ENCODE results near the gene NT5M. TPM values are rescaled to one million over a fixed set of nuclear protein-coding genes. Genes with fewer than 3 reads are reported as not detected.

NT5M gene
- total RNA-seq, 1 donor from 2014 or later, result 3.5 TPM

GRCh38 chr17:17303847-17304490, 796 bp downstream of the NT5M start:
- H3K27ac Mint-ChIP-seq (ENCODE audit: unreplicated experiment), result no peak overlapping the region
- peaks cover 15% of the 10 kb centered on the region for H3K4me1 Mint-ChIP-seq (ENCODE audit: unreplicated experiment)
- H3K9me3 Mint-ChIP-seq (ENCODE audit: unreplicated experiment), result no peaks in the 10 kb centered on the region
- no peaks in the 10 kb centered on the region for H3K36me3 Mint-ChIP-seq (ENCODE audit: unreplicated experiment)
- no peaks in the 10 kb centered on the region for H3K27me3 Mint-ChIP-seq (ENCODE audit: unreplicated experiment)
- no peak for DNase-seq (ENCODE audit: extremely low spot score, unreplicated experiment)
- H3K4me3 Mint-ChIP-seq (ENCODE audit: unreplicated experiment), result peak overlapping the region; percentile 72
- TF ChIP-seq CTCF (IDR thresholded peaks at IDR 0.05), result no peak

- Mint-ChIP-seq H3K4me1 (ENCODE audit: unreplicated experiment) (peaks cover 15% of the 10 kb centered on the region), H3K27ac (ENCODE audit: unreplicated experiment) (no peak overlapping the region)
- no peak for DNase-seq (ENCODE audit: extremely low spot score, unreplicated experiment)
Measured at GRCh38 chr17:17304521-17304985, 1.4 kb downstream of the NT5M start.

GRCh38 chr17:17305281-17305801, 2.2 kb downstream of the NT5M start:
- no peak for TF ChIP-seq CTCF (IDR thresholded peaks at IDR 0.05)
- no peaks in the 10 kb centered on the region for H3K36me3 Mint-ChIP-seq (ENCODE audit: unreplicated experiment)
- no peak for DNase-seq (ENCODE audit: extremely low spot score, unreplicated experiment)
- H3K9me3 Mint-ChIP-seq (ENCODE audit: unreplicated experiment), result no peaks in the 10 kb centered on the region
- peaks cover 13% of the 10 kb centered on the region for H3K4me1 Mint-ChIP-seq (ENCODE audit: unreplicated experiment)
- peak overlapping the region; percentile 47 for H3K27ac Mint-ChIP-seq (ENCODE audit: unreplicated experiment)
- H3K4me3 Mint-ChIP-seq (ENCODE audit: unreplicated experiment), result no peak overlapping the region
- no peaks in the 10 kb centered on the region for H3K27me3 Mint-ChIP-seq (ENCODE audit: unreplicated experiment)

More at GRCh38 chr17:17304521-17304985, 1.4 kb downstream of the NT5M start:
- Mint-ChIP-seq H3K27me3 (ENCODE audit: unreplicated experiment) (no peaks in the 10 kb centered on the region), H3K4me3 (ENCODE audit: unreplicated experiment) (peak overlapping the region; percentile 72), H3K9me3 (ENCODE audit: unreplicated experiment) (no peaks in the 10 kb centered on the region), H3K36me3 (ENCODE audit: unreplicated experiment) (no peaks in the 10 kb centered on the region)
- TF ChIP-seq CTCF (IDR thresholded peaks at IDR 0.05), result no peak

GRCh38 chr17:17309356-17309755, 6.2 kb downstream of the NT5M start:
- H3K4me3 Mint-ChIP-seq (ENCODE audit: unreplicated experiment), result no peak overlapping the region
- H3K4me1 Mint-ChIP-seq (ENCODE audit: unreplicated experiment), result peaks cover 4% of the 10 kb centered on the region
- DNase-seq (ENCODE audit: extremely low spot score, unreplicated experiment), result no peak
- no peak for TF ChIP-seq CTCF (IDR thresholded peaks at IDR 0.05)
- no peaks in the 10 kb centered on the region for H3K27me3 Mint-ChIP-seq (ENCODE audit: unreplicated experiment)
- peaks cover 4% of the 10 kb centered on the region for H3K9me3 Mint-ChIP-seq (ENCODE audit: unreplicated experiment)
- no peak overlapping the region for H3K27ac Mint-ChIP-seq (ENCODE audit: unreplicated experiment)
- H3K36me3 Mint-ChIP-seq (ENCODE audit: unreplicated experiment), result peaks cover 3% of the 10 kb centered on the region

GRCh38 chr17:17313350-17313991, 10.3 kb downstream of the NT5M start:
- Mint-ChIP-seq H3K4me3 (ENCODE audit: unreplicated experiment) (no peak overlapping the region), H3K9me3 (ENCODE audit: unreplicated experiment) (peaks cover 4% of the 10 kb centered on the region), H3K27ac (ENCODE audit: unreplicated experiment) (no peak overlapping the region), H3K36me3 (ENCODE audit: unreplicated experiment) (peaks cover 3% of the 10 kb centered on the region), H3K4me1 (ENCODE audit: unreplicated experiment) (no peaks in the 10 kb centered on the region), H3K27me3 (ENCODE audit: unreplicated experiment) (no peaks in the 10 kb centered on the region)
- no peak for DNase-seq (ENCODE audit: extremely low spot score, unreplicated experiment)
- peak; percentile 22 for TF ChIP-seq CTCF (IDR thresholded peaks at IDR 0.05)
